Calu3 (cell line): ENCODE results near the gene UAP1L1. TPM values are rescaled to one million over a fixed set of nuclear protein-coding genes. Genes with fewer than 3 reads are reported as not detected.

ENCODE experiments used
- BruUV-seq: library from RNA; stranded (reverse); fragments of 400-500 nt; replicated peaks from 2 replicates; lab custom pipeline; 2021; lab: Mats Ljungman, UMichigan
- CTCF ChIA-PET: fragments of 300-600 bp; sonication (Branson Sonifier 250); formaldehyde crosslinking; loops from one replicate; lab custom pipeline; 2022; ENCODE audit warnings: antibody characterized with exemption; lab: Charles Lee
- DNase-seq: peaks from one replicate; pipeline ENCODE4 v3.0.0; 2022
- H3K27ac Mint-ChIP-seq: one replicate; pipeline ENCODE4 v1.8.0; 2022; ENCODE audit warnings: mixed read lengths; ENCODE audit not compliant: unreplicated experiment
- H3K27me3 Mint-ChIP-seq: one replicate; pipeline ENCODE4 v1.8.0; 2022; ENCODE audit warnings: mixed read lengths; ENCODE audit not compliant: unreplicated experiment
- H3K36me3 Mint-ChIP-seq: one replicate; pipeline ENCODE4 v1.8.0; 2022; ENCODE audit warnings: mild to moderate bottlenecking, moderate library complexity, mixed read lengths; ENCODE audit not compliant: insufficient read depth, unreplicated experiment
- H3K4me1 Mint-ChIP-seq: one replicate; pipeline ENCODE4 v1.8.0; 2022; ENCODE audit warnings: mild to moderate bottlenecking, low read depth, mixed read lengths; ENCODE audit not compliant: unreplicated experiment
- H3K4me3 Mint-ChIP-seq: one replicate; pipeline ENCODE4 v1.8.0; 2022; ENCODE audit warnings: mild to moderate bottlenecking, low read depth, moderate library complexity, mixed read lengths; ENCODE audit not compliant: unreplicated experiment
- H3K9me3 Mint-ChIP-seq: one replicate; pipeline ENCODE4 v1.8.0; 2022; ENCODE audit warnings: low read depth, mixed read lengths; ENCODE audit not compliant: unreplicated experiment
- intact Hi-C: fragments of 100-400 bp; cut with micrococcal nuclease; formaldehyde crosslinking; loops from one replicate; pipeline ENCODE4 v1.10.0; 2022; ENCODE audit not compliant: unreplicated experiment
- total RNA-seq: library from RNA; stranded (reverse); gene quantifications from 2 replicates; pipeline ENCODE4 v1.2.3, GENCODE V29; 2022
- TF ChIP-seq, protein P1 (sequence below): fragments of 200-600 bp; IDR thresholded peaks from one replicate; pipeline ENCODE4 v1.8.0; 2022; ENCODE audit warnings: antibody characterized with exemption; ENCODE audit not compliant: unreplicated experiment

The UAP1L1 gene
- total RNA-seq, 1 experiment from 2014 or later = 9.1 TPM

DNA sequence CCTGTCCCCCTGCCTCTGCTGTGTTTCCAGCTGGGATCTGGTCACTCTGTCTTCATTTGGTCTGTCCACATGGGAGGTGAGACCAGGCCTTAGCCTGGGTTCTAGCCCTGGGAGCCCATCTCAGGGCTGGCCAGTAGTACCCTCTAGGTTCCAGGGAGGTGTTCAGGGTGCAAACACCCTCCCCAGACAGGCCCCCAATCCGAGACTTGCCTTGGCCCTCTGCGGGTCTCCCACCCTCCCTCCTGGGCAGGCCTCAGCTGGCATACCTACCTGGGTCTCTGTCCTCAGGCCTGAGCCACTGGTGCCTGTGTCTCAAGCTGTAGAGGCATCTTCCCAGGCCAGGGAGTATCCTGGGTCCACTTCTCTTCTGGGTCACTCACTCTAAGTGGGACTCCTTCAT, 6.0 kb upstream of the UAP1L1 start:
- BruUV-seq = no TSS peak
- peaks cover 16% of the 10 kb centered on the region for H3K4me1 Mint-ChIP-seq
- TF ChIP-seq, protein P1, sequence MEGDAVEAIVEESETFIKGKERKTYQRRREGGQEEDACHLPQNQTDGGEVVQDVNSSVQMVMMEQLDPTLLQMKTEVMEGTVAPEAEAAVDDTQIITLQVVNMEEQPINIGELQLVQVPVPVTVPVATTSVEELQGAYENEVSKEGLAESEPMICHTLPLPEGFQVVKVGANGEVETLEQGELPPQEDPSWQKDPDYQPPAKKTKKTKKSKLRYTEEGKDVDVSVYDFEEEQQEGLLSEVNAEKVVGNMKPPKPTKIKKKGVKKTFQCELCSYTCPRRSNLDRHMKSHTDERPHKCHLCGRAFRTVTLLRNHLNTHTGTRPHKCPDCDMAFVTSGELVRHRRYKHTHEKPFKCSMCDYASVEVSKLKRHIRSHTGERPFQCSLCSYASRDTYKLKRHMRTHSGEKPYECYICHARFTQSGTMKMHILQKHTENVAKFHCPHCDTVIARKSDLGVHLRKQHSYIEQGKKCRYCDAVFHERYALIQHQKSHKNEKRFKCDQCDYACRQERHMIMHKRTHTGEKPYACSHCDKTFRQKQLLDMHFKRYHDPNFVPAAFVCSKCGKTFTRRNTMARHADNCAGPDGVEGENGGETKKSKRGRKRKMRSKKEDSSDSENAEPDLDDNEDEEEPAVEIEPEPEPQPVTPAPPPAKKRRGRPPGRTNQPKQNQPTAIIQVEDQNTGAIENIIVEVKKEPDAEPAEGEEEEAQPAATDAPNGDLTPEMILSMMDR = no peak
- H3K27me3 Mint-ChIP-seq = no peaks in the 10 kb centered on the region
- H3K9me3 Mint-ChIP-seq = no peaks in the 10 kb centered on the region
- intact Hi-C loops = no loop called here
- peak overlapping the region; percentile 44 for H3K27ac Mint-ChIP-seq
- H3K36me3 Mint-ChIP-seq = peaks cover 25% of the 10 kb centered on the region
- DNase-seq = no peak
- H3K4me3 Mint-ChIP-seq = peak overlapping the region; percentile 70
- CTCF ChIA-PET = interaction anchor here (2.0 kb wide), 1 partner anchor 15 kb away, joined by 10 read pairs; the partner anchor contains the start of gene MAN1B1

DNA sequence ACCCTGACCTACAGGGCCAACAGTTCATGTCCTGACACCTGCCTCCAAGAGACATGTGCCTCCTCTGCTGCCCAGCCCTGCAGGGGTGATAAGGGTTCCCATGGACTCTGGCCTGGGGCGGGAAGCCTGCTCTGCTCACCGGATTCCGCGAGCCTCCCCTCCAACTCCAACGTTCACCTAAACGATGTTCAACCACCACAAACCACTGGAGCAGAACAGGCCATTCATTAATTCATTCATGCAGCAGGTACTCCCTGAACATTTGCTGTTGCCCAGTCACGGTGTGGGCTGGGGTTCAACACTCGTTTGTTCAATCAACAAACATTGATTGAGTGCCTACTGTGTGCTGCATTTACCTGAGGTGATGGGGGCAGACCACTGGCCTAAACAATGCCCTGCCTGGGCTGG, 3.3 kb upstream of the UAP1L1 start:
- TF ChIP-seq, protein P1 = no peak
- CTCF ChIA-PET = interaction anchor here (1.5 kb wide), 1 partner anchor 9 kb away, joined by 3 read pairs; no protein-coding TSS in a partner anchor
- H3K9me3 Mint-ChIP-seq = no peaks in the 10 kb centered on the region
- peaks cover 9% of the 10 kb centered on the region for H3K4me1 Mint-ChIP-seq
- intact Hi-C loops = no loop called here
- no TSS peak for BruUV-seq
- H3K4me3 Mint-ChIP-seq = no peak overlapping the region
- no peak overlapping the region for H3K27ac Mint-ChIP-seq
- H3K27me3 Mint-ChIP-seq = no peaks in the 10 kb centered on the region
- H3K36me3 Mint-ChIP-seq = peaks cover 22% of the 10 kb centered on the region
- DNase-seq = no peak

DNA sequence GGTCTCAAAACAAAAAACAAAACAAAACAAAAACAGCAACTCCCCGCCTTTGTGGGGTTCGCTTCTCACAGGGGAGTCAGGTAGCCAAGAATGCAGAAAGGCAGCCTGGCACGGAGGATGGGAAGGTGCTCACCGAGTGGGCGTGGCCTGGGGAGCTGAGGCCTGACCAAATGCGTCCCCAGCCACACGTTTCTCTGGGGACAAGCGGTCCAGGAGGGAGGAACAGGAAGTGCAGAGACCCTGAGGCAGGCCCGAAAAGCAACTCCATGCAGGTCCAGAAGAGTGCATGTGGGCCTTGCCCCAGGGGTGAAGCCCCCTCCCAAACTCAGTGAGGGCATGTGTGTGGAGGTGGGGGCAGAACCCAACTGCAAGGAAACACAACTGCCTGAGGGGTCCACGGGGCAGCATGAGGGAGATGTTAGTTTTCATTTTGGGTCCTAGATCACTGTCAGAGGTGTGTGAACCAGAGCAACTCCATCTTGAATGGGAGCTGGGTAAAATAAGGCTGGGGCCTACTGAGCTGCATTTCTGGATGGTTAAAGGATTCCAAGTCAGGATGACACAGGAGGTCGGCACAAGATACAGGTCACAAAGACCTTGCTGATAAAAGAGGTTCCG, 2.6 kb upstream of the UAP1L1 start:
- Mint-ChIP-seq H3K9me3 (no peaks in the 10 kb centered on the region), H3K4me3 (no peak overlapping the region), H3K27me3 (no peaks in the 10 kb centered on the region), H3K27ac (no peak overlapping the region), H3K36me3 (peaks cover 14% of the 10 kb centered on the region), H3K4me1 (peaks cover 9% of the 10 kb centered on the region)
- no TSS peak for BruUV-seq
- TF ChIP-seq, protein P1 = no peak
- intact Hi-C loops = no loop called here
- no peak for DNase-seq
- CTCF ChIA-PET = interaction anchor here (1.5 kb wide), 1 partner anchor 8 kb away, joined by 3 read pairs; no protein-coding TSS in a partner anchor

DNA sequence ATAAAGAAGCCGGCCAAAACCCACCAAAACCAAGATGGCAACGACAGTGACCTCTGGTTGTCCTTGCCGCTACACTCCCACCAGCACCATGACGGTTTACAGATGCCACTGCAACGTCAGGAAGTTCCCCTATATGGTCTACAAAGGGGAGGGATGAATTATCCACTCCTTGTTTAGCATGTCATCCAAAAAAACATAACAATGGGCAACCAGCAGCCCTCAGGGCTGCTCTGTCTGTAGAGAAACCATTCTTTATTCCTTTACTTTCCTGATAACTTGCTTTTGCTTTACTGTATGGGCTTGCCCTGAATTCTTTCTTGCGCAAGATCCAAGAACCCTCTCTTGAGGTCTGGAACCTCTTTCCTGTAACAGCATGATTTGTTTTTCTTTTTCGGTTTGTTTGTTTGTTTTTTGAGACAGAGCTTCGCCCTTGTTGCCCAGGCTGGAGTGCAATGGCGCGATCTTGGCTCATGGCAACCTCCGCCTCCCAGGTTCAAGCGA, 2.0 kb upstream of the UAP1L1 start:
- H3K4me1 Mint-ChIP-seq = peaks cover 9% of the 10 kb centered on the region
- no peak for DNase-seq
- H3K9me3 Mint-ChIP-seq = no peaks in the 10 kb centered on the region
- no peak overlapping the region for H3K27ac Mint-ChIP-seq
- intact Hi-C loops = no loop called here
- H3K36me3 Mint-ChIP-seq = peaks cover 12% of the 10 kb centered on the region
- TF ChIP-seq, protein P1 = no peak
- CTCF ChIA-PET = no interaction called here
- BruUV-seq = no TSS peak
- no peaks in the 10 kb centered on the region for H3K27me3 Mint-ChIP-seq
- no peak overlapping the region for H3K4me3 Mint-ChIP-seq
